ENCODE data around the gene STRIP2.

- TF ChIP-seq, protein P1, sequence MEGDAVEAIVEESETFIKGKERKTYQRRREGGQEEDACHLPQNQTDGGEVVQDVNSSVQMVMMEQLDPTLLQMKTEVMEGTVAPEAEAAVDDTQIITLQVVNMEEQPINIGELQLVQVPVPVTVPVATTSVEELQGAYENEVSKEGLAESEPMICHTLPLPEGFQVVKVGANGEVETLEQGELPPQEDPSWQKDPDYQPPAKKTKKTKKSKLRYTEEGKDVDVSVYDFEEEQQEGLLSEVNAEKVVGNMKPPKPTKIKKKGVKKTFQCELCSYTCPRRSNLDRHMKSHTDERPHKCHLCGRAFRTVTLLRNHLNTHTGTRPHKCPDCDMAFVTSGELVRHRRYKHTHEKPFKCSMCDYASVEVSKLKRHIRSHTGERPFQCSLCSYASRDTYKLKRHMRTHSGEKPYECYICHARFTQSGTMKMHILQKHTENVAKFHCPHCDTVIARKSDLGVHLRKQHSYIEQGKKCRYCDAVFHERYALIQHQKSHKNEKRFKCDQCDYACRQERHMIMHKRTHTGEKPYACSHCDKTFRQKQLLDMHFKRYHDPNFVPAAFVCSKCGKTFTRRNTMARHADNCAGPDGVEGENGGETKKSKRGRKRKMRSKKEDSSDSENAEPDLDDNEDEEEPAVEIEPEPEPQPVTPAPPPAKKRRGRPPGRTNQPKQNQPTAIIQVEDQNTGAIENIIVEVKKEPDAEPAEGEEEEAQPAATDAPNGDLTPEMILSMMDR (IDR thresholded peaks at IDR 0.05; ENCODE audit: poor library complexity, severe bottlenecking): no peak
- TF ChIP-seq, protein P2, sequence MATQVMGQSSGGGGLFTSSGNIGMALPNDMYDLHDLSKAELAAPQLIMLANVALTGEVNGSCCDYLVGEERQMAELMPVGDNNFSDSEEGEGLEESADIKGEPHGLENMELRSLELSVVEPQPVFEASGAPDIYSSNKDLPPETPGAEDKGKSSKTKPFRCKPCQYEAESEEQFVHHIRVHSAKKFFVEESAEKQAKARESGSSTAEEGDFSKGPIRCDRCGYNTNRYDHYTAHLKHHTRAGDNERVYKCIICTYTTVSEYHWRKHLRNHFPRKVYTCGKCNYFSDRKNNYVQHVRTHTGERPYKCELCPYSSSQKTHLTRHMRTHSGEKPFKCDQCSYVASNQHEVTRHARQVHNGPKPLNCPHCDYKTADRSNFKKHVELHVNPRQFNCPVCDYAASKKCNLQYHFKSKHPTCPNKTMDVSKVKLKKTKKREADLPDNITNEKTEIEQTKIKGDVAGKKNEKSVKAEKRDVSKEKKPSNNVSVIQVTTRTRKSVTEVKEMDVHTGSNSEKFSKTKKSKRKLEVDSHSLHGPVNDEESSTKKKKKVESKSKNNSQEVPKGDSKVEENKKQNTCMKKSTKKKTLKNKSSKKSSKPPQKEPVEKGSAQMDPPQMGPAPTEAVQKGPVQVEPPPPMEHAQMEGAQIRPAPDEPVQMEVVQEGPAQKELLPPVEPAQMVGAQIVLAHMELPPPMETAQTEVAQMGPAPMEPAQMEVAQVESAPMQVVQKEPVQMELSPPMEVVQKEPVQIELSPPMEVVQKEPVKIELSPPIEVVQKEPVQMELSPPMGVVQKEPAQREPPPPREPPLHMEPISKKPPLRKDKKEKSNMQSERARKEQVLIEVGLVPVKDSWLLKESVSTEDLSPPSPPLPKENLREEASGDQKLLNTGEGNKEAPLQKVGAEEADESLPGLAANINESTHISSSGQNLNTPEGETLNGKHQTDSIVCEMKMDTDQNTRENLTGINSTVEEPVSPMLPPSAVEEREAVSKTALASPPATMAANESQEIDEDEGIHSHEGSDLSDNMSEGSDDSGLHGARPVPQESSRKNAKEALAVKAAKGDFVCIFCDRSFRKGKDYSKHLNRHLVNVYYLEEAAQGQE (IDR thresholded peaks at IDR 0.05; ENCODE audit: borderline replicate concordance): no peak
- TF ChIP-seq TAF1 (IDR thresholded peaks at IDR 0.05; ENCODE audit: low read depth) (no peak), POLR2AphosphoS5 (IDR thresholded peaks at IDR 0.05) (no peak), EP300 (conservative IDR thresholded peaks at IDR 0.05; ENCODE audit: poor library complexity, severe bottlenecking) (no peak), RAD21 (conservative IDR thresholded peaks at IDR 0.05) (no peak), EZH2 (IDR thresholded peaks at IDR 0.05; ENCODE audit: borderline replicate concordance, insufficient read depth, low read length, poor library complexity, severe bottlenecking) (no peak), SMC3 (conservative IDR thresholded peaks at IDR 0.05; ENCODE audit: poor library complexity) (no peak)
Measured at GRCh38 chr7:129517931-129518330, 83.7 kb downstream of the STRIP2 start.

All from neural cell (in vitro differentiated cells).